Endothelial cell of umbilical vein (primary cell): ENCODE data around the gene PGAP3. TPM values are rescaled to one million over a fixed set of nuclear protein-coding genes. Genes with fewer than 3 reads are reported as not detected.

Experiments
- BruUV-seq: library from RNA; stranded (reverse); fragments of 400-500 nt; replicated peaks from 2 replicates; lab custom pipeline; 2021; lab: Mats Ljungman, UMichigan
- CTCF ChIA-PET: fragments of 300-600, 350-600 bp; sonication (Branson Sonifier 250); formaldehyde crosslinking; loops from one replicate; lab custom pipeline; 2021; ENCODE audit warnings: antibody characterized with exemption, inconsistent platforms; lab: Charles Lee
- POLR2A ChIA-PET: fragments of 300-600, 350-600 bp; sonication (Branson Sonifier 250); formaldehyde crosslinking; loops from one replicate; lab custom pipeline; 2021; ENCODE audit warnings: antibody characterized with exemption, inconsistent platforms; lab: Charles Lee
- DNase-seq: peaks from one replicate; pipeline ENCODE4 v3.0.0-alpha.2; 2011; ENCODE audit warnings: low read depth, low spot score
- FAIRE-seq: peaks from 2 replicates; lab custom pipeline; 2011; peaks lifted over from hg19 to GRCh38; lab: Jason Lieb, UNC
- H2AFZ ChIP-seq: 2 replicates; pipeline ENCODE4 v1.6.0; 2012; ENCODE audit warnings: low read depth, low read length, control low read depth, inconsistent platforms
- H3K27ac ChIP-seq: 2 replicates; pipeline ENCODE4 v1.5.1; 2011; ENCODE audit warnings: low read depth, mild to moderate bottlenecking, control low read depth, low read length, moderate library complexity; ENCODE audit not compliant: insufficient read depth
- H3K27me3 ChIP-seq, 2 experiments: 2 replicates each; pipeline versions ENCODE4 v1.6.0 to v1.6.1; 2011; ENCODE audit warnings: low read length in 2 of 2, mixed read lengths in 1 of 2; ENCODE audit not compliant: control insufficient read depth in 2 of 2, insufficient read depth in 2 of 2
- H3K36me3 ChIP-seq, 2 experiments: 2 replicates in 1 of 2; 3 replicates in 1 of 2; pipeline ENCODE4 v1.5.1; 2011; ENCODE audit warnings: low read length in 2 of 2, mild to moderate bottlenecking in 1 of 2, moderate library complexity in 1 of 2; ENCODE audit not compliant: control insufficient read depth in 2 of 2, insufficient read depth in 2 of 2; ENCODE audit errors: extremely low read depth in 1 of 2
- H3K4me1 ChIP-seq: 3 replicates; pipeline ENCODE4 v1.5.1; 2011; ENCODE audit warnings: mild to moderate bottlenecking, low read length; ENCODE audit not compliant: control insufficient read depth, insufficient read depth; ENCODE audit errors: extremely low read depth
- H3K4me2 ChIP-seq: 2 replicates; pipeline ENCODE4 v1.6.1; 2011; ENCODE audit warnings: low read length, control low read depth, mixed read lengths; ENCODE audit not compliant: insufficient read depth
- H3K4me3 ChIP-seq, 3 experiments: fragments of 200-600 bp in 1 of 3; sonication (generic), shearing (Covaris generic) in 1 of 3; replicated peaks in 1 of 3; 2 replicates each; pipeline ENCODE4 v1.5.1; 2011 to 2016; ENCODE audit warnings: control low read depth in 3 of 3, low read length in 3 of 3, mild to moderate bottlenecking in 2 of 3, inconsistent platforms in 1 of 3, low read depth in 1 of 3, moderate library complexity in 1 of 3; ENCODE audit not compliant: insufficient read depth in 1 of 3
- H3K79me2 ChIP-seq: 2 replicates; pipeline ENCODE4 v1.6.0; 2012; ENCODE audit warnings: low read length, inconsistent platforms; ENCODE audit not compliant: control insufficient read depth, insufficient read depth
- H3K9ac ChIP-seq: replicated peaks from 2 replicates; pipeline ENCODE3; 2011; ENCODE audit warnings: low read length, control low read depth; ENCODE audit not compliant: insufficient read depth; ENCODE audit errors: extremely low read depth
- H3K9me1 ChIP-seq: replicated peaks from 3 replicates; pipeline ENCODE4 v1.6.0; 2011; ENCODE audit warnings: mild to moderate bottlenecking, low read length; ENCODE audit not compliant: control insufficient read depth, insufficient read depth; ENCODE audit errors: extremely low read depth
- H3K9me3 ChIP-seq: replicated peaks from 2 replicates; pipeline ENCODE4 v1.5.1; 2012; ENCODE audit warnings: low read length, inconsistent platforms; ENCODE audit not compliant: control insufficient read depth, insufficient read depth
- H4K20me1 ChIP-seq: replicated peaks from 2 replicates; pipeline ENCODE3; 2011; ENCODE audit warnings: mild to moderate bottlenecking, low read length; ENCODE audit not compliant: control insufficient read depth, insufficient read depth; ENCODE audit errors: extremely low read depth
- CTCF ChIP-seq, 2 donors: IDR thresholded peaks; 1 replicate in 1 of 2; 2 replicates in 1 of 2; pipeline ENCODE4 v1.5.1; 2011; ENCODE audit warnings: low read length in 2 of 2, mild to moderate bottlenecking in 2 of 2, moderate library complexity in 2 of 2, control low read depth in 1 of 2, inconsistent platforms in 1 of 2, low read depth in 1 of 2; ENCODE audit not compliant: insufficient read depth in 1 of 2; ENCODE audit errors: extremely low read depth in 1 of 2
- EZH2 ChIP-seq: IDR thresholded peaks from 2 replicates; pipeline ENCODE4 v1.6.1; 2012; ENCODE audit warnings: borderline replicate concordance, low read depth, mild to moderate bottlenecking, moderate library complexity, low read length, inconsistent platforms; ENCODE audit not compliant: severe bottlenecking
- FOS ChIP-seq: IDR thresholded peaks from 2 replicates; pipeline ENCODE4 v1.6.1; 2011; ENCODE audit warnings: mild to moderate bottlenecking, low read length, moderate library complexity, borderline replicate concordance; ENCODE audit not compliant: insufficient read depth
- GATA2 ChIP-seq: IDR thresholded peaks from 2 replicates; pipeline ENCODE4 v1.7.0; 2011; ENCODE audit warnings: low read depth, mild to moderate bottlenecking, moderate library complexity, mixed read lengths, low read length; ENCODE audit not compliant: insufficient read length, insufficient read depth
- POLR2A ChIP-seq: IDR thresholded peaks from 2 replicates; pipeline ENCODE4 v1.6.1; 2012; ENCODE audit warnings: low read depth, mild to moderate bottlenecking, control low read depth, low read length
- dilution Hi-C: fragments of 300-500 bp; cut with MboI; formaldehyde crosslinking; loops from one replicate; pipeline ENCODE4 v1.15.0; 2019; ENCODE audit warnings: low sequenced_read_pairs; ENCODE audit not compliant: extremely low pct_ligation_motif_present
- intact Hi-C: fragments of 100-400 bp; cut with micrococcal nuclease; formaldehyde crosslinking; loops from one replicate; pipeline ENCODE4 v1.10.0; 2022
- polyA plus RNA-seq, 4 experiments: library from polyadenylated mRNA; depleted of rRNA in 3 of 4; stranded (reverse) in 3 of 4; unstranded in 1 of 4; fragments of >200 nt; gene quantifications; 2 replicates each; pipeline versions ENCODE4 v1.2.1 to v1.2.3, GENCODE V29; 2011 to 2012; ENCODE audit warnings: missing spikeins in 1 of 4
- total RNA-seq: library from RNA; stranded (reverse); gene quantifications from 2 replicates; pipeline ENCODE4 v1.2.3, GENCODE V29; 2021

PGAP3 gene
- total and polyA plus RNA-seq, 2 donors (not counting 3 experiments of a cell fraction or from before 2014, with no cell fraction given) = 6.4 to 14.9 TPM

DNA sequence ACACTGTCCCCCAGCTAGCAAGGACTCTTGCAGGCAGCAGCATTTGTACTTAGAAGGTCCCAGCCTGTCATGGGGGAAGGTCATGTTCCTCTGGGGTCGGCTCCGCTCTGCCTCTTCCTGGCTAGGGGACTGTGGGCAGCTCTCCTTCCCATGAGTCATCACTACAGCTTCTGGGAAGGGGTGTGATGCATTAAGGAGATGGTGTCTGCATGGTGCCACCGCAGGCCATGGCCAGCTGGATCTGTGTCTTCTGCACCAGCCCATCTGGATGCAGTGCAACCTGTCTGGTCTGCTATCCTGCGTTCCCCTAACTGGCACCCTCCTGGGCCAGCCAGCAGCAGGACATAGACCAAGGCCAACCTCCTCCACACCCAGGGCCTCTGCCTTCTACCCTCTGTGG is 44.6 kb downstream of the PGAP3 start:
- H3K9me3 ChIP-seq = no peaks in the 10 kb centered on the region
- peaks cover 18% of the 10 kb centered on the region for H3K79me2 ChIP-seq
- H4K20me1 ChIP-seq = no peaks in the 10 kb centered on the region
- DNase-seq (peak; percentile 28), FAIRE-seq (peak; percentile 77)
- CTCF ChIA-PET = interaction anchor here (0.9 to 5.2 kb wide), 5 partner anchors 10 to 29 kb away, joined by 3 to 48 read pairs (median 5); no protein-coding TSS in a partner anchor
- no peak overlapping the region for H3K4me2 ChIP-seq
- no TSS peak for BruUV-seq
- peaks cover 11% of the 10 kb centered on the region for H3K4me1 ChIP-seq
- dilution Hi-C loops = no loop called here
- H3K4me3 ChIP-seq = no peak overlapping the region
- POLR2A ChIA-PET = no interaction called here
- no peak overlapping the region for H2AFZ ChIP-seq
- no peaks in the 10 kb centered on the region for H3K36me3 ChIP-seq
- H3K9ac ChIP-seq = no peak overlapping the region
- no peak for TF ChIP-seq POLR2A
- TF ChIP-seq FOS = peak; percentile 59
- intact Hi-C loops = no loop called here
- no peaks in the 10 kb centered on the region for H3K9me1 ChIP-seq
- no peak overlapping the region for H3K27ac ChIP-seq
- H3K27me3 ChIP-seq = no peaks in the 10 kb centered on the region

- no peaks in the 10 kb centered on the region for H3K27me3 ChIP-seq
Observed at GRCh38 chr17:39642291-39643074, 45.4 kb downstream of the PGAP3 start.

More at GRCh38 chr17:39642291-39643074, 45.4 kb downstream of the PGAP3 start:
- Histone ChIP-seq H3K4me3 (no peak overlapping the region), H3K79me2 (peaks cover 26% of the 10 kb centered on the region), H2AFZ (no peak overlapping the region), H3K9ac (no peak overlapping the region), H3K4me1 (peaks cover 19% of the 10 kb centered on the region), H3K9me1 (no peaks in the 10 kb centered on the region), H4K20me1 (no peaks in the 10 kb centered on the region), H3K27ac (no peak overlapping the region), H3K36me3 (no peaks in the 10 kb centered on the region), H3K4me2 (no peak overlapping the region), H3K9me3 (no peaks in the 10 kb centered on the region)
- dilution Hi-C loops = no loop called here
- no peak for TF ChIP-seq FOS
- no peak for TF ChIP-seq GATA2
- TF ChIP-seq CTCF (IDR thresholded peaks at IDR 0.05; ENCODE audit: extremely low read depth in 1 of 2, insufficient read depth in 1 of 2, low read depth in 1 of 2, low read length in 2 of 2) = no peak
- no peak for TF ChIP-seq EZH2
- no peak for TF ChIP-seq POLR2A
- ChIA-PET CTCF (interaction anchor here (0.9 to 5.2 kb wide), 5 partner anchors 11 to 29 kb away, joined by 3 to 48 read pairs (median 5); no protein-coding TSS in a partner anchor), POLR2A (no interaction called here)
- FAIRE-seq (no peak), DNase-seq (no peak)
- intact Hi-C loops = no loop called here
- BruUV-seq = no TSS peak
